HG03354 (cell line): ENCODE results near the gene RASSF4.

Source experiments
- ATAC-seq: cut with Tn5 transposase; IDR thresholded peaks from one replicate; pipeline ENCODE4 v1.9.1; 2021; ENCODE audit warnings: mild to moderate bottlenecking; ENCODE audit not compliant: unreplicated experiment, poor library complexity, severe bottlenecking

RASSF4 gene

GRCh38 chr10:44971935-44972757 lies 12.5 kb downstream of the RASSF4 start:
- ATAC-seq, result no peak

- ATAC-seq, result no peak
Measured at GRCh38 chr10:44972874-44973306, 13.3 kb downstream of the RASSF4 start.

DNA sequence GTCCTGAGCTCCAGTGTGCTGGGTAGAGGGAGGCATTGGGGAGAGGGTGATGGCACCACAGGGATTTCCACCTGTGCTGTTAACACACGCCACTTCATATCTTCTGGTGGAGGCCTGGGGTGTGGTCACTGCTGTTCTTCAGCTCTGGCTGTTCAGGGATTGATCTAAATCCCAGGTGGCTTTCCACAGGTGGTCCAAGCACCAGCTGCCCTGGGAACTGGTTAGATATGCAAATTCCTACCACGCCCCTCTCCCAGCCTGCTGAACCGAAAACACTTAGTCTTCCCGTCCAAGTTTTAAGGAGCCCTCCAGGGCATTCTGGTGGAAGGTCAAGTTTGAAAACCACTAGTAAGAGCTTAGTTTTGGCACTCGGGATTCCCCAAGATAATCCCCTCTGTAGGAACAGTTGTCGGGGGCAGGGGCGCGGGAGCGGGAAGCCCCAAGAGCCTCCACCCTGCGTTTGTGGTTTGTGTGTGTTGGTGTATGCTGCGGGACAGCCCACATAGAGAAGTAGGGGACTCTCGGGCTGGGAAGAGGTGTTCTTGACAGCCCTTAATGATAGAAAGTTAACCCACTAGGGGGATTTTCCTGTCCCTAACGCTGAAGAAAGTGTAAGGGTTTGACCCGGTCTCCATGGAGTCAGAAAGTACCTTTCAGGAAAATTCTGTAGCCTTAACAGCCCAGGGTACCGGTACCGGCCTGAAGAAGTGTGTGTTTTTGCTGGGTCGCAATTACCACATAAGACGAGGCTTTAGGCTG lies 13.9 kb downstream of the RASSF4 start:
- peak; percentile 22 for ATAC-seq

GRCh38 chr10:44974082-44974627 lies 14.6 kb downstream of the RASSF4 start:
- peak; percentile 5 for ATAC-seq

DNA sequence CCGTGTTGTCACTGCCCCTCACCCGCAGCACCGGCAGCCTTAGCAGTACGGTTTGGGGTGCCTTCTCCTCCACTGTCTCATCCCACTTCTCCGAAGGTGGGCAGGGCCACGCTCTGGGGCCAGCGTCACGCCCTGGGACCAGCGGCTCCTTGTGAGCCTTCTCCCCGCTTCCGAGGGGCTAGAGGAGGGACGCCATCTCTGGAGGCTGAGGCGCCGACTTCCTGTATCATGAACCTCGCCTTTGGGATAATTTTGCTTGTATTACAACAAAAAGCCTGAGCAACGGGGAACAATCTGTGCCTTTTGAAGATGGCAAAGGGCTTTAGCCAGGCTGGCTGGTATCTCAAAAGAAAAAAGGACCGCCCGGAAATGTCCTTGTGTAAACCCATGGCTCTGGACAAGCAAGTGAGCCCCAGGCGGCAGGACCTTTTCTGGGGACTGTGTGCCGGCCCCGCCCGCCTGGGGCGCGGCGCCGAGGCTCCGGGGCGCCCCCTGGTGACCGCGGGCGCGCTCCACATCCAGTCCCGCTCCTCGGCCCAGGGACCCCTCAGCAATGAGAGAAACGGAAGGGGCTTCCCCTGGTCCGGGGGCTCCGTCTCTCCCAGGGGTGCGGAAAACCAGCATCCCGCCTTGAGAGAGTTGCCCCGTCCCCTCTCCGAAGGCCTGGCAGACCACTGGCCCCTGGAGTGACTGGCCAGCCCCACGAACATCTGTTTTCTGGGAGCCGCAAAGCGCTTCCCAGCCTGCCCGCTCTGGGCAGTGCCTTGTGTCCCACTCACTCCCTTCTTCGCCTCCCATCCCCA lies 15.2 kb downstream of the RASSF4 start:
- ATAC-seq, result peak; percentile 81

DNA sequence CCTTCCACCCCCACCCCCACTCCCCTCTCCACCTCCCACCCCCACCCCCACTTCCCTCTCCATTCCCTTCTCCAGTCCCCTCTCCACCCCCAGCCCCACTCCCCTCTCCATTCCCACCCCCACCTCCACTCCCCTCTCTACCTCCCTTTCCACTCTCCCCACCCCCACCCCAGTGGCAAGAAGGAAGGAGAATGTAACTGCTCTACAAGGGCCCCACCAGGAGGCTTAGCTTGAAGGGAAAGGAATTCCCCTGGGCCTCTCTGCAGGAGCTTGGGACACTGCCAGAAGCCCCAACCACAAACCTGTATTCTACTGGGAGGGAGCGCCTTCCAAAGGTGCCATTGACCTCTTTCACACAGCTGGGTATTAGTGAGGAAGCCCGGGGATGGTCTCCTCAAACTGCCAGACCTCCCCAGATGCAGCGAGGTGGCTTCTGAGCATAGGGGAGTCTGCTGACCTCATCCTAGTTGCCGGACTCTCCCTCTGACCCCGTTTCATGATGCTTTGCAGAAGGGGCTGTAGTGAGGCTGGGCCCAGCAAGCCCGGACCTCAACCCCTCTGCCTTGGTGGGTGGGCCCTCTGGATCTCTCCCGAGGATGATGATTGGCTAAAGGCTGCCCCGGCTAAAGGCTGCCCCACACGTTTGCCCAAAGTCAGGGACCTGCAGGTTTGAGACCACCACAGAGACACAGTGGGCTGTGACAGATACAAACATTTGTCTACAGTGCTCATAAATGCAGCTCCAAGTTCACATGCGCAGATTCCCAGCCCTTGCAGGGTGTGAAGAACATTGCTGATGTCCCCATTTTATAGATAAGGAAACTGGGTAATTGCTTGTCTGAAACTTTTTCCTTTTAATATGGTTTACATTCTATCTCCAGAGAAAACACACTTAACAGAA lies 16.1 kb downstream of the RASSF4 start:
- no peak for ATAC-seq

DNA sequence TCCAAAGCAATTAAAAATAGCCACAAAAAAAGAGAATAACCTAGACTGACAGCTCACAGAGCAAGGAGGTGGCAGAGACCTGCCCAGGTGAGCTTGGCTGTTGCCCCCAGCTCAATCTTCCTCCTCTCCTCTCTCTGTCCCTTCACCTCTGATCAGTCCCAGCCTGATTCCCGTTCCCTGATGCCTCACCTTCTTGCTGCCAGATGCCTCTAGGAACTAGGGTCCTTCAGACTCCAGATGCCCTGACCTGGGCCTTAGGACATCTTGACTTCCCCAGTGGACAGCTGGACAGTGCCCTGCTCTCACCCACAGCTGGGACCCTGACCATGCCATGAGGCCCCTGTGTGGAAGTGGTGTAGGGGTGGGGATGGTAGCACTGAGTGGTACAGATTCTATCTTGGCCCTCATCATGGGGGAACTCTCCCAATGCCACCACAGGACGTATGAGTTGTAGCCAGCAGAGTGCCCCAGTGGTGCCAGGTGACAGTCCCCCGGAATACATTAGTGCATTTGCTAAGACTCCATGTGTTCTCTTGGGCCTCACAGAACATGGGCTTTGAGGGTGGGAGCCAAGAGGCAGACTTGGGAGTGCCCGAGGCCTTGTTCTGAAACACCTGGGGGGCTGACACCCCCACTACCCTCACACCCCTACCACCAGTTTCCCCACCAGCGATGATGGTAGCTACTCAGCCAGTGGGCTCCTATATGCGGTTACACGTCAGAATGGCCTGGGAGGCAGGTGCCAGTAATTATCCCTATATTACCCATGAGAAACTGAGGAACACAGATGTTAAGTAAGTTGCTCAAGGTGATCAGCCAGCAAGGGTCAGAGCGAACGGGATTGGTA lies 17.0 kb downstream of the RASSF4 start:
- no peak for ATAC-seq

GRCh38 chr10:44977287-44978212 lies 17.9 kb downstream of the RASSF4 start:
- ATAC-seq, result no peak

- no peak for ATAC-seq
Measured at GRCh38 chr10:44978213-44978569, 18.6 kb downstream of the RASSF4 start.

- no peak for ATAC-seq
Measured at GRCh38 chr10:44978570-44979280, 19.1 kb downstream of the RASSF4 start, which contains the start of gene DEPP1. TSS of gene DEPP1 (minus strand) at chr10:44978809. CDS start at chr10:44978030, 779 bp downstream.

GRCh38 chr10:44979281-44980191 lies 19.9 kb downstream of the RASSF4 start:
- no peak for ATAC-seq

GRCh38 chr10:44980309-44981171 lies 20.9 kb downstream of the RASSF4 start:
- ATAC-seq, result no peak

DNA sequence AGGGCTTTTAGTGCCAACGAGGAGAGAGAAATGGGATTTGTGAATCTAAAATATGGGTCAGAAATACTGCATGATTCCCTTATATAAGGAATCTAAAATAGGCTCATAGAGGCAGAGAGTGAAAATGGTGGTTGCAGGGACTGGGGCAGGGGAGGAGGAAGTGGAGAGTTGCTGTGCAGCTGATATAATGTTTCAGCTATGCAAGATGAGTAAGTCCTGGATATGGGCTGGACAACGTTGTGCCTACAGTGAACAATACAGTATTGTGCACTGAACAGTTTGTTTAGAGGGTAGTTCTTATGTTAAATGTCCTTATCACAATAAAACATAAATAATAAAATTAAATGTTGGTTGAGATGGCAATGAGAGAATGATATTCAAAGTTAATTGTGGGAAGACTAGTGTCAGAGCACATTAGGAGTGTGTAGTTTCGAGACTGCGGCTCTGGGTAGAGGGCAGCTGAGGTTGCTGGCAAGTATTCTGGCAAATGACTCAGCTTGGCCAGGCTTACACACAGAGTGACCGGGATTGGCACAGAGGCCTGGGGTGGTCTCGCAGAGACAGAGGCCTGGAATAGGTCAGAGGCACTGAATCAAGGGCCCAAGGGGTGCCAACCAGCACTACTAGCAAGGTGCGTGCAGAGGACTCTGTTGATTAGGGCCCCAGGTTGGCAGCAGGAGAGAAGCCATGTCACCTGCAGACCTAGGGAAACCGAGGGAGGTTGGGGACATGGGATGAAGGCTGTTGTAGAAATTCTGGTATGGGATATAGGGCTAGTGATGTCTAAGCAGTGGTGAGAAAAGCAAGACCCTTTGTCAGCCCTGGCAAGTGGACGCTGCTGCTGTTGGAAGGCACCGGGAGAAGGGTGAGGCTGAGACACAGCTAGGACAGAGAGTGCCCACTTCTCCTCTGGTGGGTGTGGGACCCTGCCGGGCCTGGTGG lies 21.8 kb downstream of the RASSF4 start:
- ATAC-seq, result peak; percentile 53

DNA sequence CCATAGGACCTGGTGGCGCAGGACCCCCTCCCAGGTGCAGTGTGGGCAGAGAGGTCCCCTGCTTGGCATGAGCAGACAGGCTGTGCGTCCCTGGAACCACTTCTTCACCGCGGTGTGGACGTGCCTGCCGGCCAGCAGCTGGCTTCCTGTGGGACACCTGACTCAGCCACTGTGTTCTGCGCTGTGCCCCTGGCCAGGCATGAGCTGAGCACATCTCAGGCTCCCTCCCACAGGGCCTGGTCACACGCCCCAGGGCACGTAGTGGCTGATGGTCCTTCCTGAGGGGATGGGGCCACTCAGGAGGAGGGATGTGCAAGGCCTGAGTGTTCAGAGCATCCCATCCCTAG lies 22.5 kb downstream of the RASSF4 start:
- no peak for ATAC-seq
